HG02642 (cell line): Measurements from ENCODE around the gene ARHGAP15.
A peak's percentile ranks its signal among the peaks of the same experiment; 100 is the strongest.

Source experiments
- ATAC-seq: cut with Tn5 transposase; IDR thresholded peaks from one replicate; pipeline ENCODE4 v1.9.1; 2021; ENCODE audit warnings: mild to moderate bottlenecking; ENCODE audit not compliant: unreplicated experiment, poor library complexity

Gene ARHGAP15

DNA sequence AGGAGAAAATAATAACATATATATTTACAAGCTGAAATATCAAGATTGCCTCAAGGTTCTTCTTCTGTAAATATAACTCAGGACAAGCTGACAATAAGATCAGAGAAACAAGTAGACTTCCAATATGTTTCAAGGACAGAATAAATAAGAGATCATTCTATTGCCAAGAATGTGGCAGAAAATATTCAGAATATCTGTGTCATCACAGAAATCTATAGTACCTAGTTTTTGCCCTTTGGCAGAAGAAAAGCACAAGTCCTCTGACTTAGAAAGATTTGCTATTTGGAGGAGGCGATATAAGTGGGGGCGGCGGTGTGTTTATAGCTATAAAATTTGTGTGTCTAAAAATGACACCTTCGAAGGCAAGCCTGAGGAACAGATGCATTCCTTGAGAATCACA is 34.3 kb downstream of the ARHGAP15 start:
- ATAC-seq = no peak

DNA sequence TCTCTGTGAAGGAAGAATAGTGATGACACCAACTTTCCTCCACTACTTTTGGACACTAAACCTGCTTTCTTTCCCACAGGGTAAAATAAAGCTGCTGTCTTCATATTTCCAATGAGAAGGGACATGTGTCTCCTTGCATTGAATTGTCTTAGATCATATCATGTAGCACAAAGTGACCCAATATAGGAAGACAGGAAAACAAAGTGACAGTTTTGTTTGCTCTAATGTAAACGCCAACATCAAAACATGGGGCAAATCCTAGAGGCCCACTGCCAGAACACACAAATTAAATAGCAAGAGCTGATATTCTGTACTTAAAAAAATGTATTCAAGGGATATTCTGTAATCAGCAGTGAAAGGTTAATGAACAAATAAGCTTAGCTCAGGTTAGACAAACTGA is 36.1 kb downstream of the ARHGAP15 start:
- ATAC-seq = no peak

DNA sequence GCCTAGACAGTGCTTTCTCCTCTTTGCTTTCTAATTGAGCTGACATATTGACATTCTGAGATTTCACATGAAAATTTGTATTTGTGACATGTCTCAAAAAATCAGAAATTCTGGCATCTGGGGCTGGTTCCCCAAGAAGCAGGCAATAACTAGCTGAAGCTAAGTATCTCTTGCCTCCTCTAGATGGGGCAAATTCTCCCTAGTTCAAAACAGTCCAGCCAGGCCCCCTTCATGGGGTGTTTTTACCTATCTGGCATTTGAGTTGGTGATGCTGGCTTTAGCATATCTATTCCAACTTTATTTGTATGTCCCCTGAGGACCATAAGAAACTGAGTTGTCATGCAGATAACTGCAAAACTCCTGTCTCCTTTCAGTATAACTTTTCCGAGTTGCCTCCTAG is 39.9 kb downstream of the ARHGAP15 start:
- ATAC-seq = no peak

DNA sequence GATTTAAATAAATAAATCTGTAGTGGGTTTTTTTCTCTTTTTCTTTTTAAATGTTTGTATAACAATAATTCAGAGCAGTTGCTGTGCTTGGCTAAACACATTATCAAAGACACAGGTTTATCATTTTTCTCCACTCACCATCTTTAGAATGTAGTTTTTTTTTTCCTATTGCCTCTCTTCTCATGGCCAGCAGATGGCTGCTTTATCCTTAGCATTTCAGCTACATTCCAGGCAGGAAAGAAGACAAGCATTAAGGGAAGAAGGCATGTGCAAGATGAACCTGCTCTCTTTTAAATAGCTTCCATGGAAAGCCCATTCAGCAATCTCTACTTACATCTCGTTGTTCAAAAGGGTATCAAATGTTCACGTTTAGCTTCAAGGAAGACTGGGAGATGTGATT is 42.6 kb downstream of the ARHGAP15 start:
- no peak for ATAC-seq

DNA sequence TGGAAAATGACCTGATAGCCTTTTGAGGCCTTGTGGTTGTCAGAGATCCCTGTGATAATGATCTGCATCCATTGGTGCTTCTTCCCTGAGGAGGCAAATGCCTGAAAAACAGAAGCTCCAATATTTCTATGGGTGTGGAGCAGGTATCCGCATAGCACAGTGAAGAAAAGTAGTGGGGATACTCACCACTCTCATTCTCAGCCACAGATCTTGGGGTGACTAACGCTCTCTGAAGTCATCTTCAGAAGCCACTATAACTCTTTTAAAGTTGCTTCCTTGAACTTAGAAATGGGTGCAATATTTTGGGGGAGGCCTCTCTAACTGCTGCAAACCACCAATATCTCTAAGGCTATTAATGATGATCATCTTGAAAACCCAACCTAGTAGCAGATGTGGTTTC is 46.2 kb downstream of the ARHGAP15 start:
- no peak for ATAC-seq

DNA sequence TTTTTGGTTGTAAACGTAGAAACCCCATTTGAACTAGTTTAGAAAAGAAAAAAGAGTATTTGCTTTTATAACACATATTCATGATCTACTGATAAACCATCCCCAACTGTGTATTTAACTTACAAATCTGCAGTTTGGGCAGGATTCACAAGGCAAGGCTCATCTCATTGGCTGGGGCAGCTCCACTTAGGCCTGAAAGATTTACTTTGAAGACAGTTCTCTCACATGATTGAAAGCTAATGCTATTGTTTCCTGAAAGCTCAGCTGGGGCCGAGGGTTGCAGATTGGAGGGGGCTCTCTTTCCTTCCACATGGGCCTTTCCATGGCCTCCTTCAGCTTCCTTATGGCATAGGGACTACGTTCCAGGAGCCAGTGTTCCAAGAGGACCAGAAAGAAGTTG is 47.4 kb downstream of the ARHGAP15 start:
- ATAC-seq = peak; percentile 23

DNA sequence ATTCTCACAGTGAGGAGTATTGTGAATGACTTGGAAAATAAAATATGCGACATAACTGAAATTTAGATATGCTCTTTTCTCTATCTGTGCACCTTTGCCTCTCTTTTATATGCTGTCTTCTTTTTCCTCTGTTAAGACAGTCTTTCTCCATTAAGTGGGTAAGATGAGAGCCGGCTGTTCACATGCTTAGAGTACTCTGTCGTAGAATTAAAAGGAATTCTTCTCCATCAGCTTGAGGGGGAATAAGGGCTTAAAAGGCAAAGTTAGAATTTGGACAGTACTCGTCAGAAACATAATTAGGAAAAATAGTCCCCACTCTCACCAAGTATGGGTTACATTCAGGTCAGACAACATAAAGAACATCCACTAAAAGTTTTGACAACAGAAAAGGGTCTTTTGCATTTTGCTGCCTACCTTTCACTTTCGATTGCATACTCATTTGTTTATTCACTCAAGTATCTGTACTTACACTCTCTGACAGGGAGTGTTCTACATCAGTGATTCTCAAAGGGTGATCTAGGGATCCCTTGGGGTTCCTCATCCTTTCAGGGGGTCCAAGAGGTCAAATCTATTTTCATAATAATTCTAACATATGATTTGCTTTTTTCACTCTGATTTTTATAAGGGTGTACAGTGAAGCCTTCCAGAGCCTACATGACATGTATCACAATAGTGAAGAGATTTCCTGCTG is 48.0 kb downstream of the ARHGAP15 start:
- ATAC-seq = peak; percentile 98

DNA sequence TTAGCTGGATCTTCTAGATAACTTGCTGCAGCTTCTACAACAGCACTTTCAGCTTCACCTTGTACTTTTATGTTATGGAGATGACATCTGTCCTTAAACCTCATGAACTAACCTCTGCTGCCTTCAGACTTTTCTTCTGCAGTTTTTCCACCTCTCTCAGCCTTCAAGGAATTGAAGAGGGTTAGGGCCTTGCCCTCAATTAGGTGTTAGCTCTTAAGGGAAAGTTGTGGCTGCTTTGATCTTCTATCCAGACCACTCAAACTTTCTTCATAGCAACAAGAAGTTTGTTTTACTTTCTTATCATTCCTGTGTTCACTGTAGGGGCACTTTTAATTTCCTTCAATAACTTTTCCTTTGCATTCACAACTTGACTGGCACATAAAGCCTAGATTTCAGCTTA is 52.3 kb downstream of the ARHGAP15 start:
- ATAC-seq = no peak

DNA sequence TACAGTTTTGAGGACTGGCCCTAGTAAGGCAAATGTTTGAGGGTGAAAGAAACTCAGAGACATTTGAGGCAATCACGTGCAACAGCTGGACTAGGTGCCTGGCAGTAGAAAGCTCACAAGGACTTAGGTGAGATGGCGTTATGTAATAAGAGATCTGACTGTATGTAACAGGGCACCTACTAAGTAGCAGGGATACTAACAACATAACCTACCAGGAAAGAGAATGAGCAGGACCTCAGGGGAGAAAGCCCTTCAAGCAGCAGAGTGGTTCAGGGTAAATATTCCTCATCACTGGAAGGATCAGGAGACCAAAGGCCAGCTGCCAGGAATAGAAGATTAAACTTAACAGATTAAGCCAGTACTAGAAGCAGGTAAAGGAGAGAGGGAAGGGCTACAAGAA is 53.4 kb downstream of the ARHGAP15 start:
- no peak for ATAC-seq

DNA sequence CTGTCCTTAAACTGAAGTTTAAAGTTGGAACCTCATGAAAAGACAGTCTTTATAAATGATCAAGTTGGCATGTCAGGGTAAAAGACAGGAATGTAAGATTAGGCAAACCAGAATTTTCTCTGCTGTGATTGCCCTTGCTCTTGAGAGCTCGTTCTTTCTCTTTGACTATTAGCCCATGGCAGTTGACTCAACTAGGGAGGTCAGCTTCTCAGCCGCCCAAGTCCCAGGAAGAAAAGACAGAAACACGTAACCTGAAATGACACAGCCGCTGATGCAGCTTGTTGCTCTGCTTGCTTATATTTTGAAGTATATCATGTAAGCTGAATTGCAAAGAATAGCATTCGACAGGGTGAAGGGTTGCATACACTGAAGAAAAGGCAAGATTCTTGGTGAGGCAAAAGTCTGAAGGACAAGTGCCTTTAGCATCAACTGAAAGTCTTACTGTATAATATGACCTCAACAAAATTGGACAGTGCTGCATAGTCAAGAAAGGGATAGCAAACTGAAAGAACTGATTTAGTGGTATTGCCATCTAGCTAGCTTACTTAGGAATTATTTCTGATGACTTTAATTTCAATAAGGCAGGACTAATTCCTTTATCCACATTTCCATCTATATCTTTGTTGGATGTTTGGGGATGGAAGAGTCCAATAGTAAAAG is 54.7 kb downstream of the ARHGAP15 start:
- ATAC-seq = no peak

DNA sequence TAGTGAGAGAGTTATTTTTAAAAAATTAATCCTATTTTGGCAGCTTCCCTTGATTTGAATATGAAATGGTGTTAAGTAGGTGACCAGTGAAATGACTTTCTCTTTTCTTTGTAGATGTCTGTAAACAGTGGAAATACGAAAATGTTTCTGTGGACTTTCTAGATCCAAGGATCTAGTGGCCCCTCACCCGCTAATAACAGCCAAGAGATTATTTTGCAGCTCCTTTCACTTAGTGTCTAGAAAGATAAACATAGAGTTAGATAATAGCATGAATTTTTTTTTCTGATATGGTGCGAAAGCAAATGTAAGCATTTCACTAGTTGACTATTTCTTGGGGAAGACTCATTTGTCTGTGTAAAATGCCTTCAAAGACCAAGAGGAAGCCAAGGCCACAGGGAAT is 57.7 kb downstream of the ARHGAP15 start:
- ATAC-seq = no peak

DNA sequence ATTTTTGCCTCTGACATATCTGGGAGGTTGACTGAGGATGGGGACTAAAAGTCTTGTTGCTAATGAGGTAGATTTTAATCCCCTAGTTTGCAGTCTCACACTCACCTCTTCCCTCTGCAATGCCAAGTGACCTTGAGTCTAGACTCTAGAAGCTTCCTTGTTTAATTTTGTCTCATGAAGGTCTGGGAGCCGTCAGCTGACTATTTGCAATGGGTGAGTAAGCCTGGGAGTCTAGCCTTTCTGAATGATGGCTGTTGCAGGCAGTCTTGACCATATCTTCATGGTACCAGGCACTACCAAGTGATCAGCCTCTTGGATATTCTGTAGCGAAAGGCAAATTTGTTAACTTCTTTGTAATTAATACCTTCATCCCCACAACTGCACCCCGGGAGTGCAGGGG is 61.2 kb downstream of the ARHGAP15 start:
- no peak for ATAC-seq

DNA sequence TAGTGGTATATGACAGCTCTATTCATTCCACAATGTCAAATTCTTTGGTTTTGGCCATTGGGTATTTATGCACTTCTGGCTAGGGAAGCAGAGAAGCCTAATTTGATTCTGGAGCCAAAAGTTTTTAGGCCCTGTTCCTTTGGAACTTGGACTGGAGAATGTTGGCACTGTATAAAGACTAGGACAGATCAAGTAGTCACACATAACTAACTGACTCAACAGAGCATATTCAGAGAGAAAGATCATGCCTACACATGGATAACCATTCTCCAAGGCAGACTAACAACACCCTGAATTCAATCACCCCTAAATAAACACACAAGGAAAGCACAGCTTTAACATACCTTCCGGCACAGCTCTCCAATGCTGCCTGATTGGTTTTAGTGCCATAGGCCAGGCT is 62.9 kb downstream of the ARHGAP15 start:
- no peak for ATAC-seq

DNA sequence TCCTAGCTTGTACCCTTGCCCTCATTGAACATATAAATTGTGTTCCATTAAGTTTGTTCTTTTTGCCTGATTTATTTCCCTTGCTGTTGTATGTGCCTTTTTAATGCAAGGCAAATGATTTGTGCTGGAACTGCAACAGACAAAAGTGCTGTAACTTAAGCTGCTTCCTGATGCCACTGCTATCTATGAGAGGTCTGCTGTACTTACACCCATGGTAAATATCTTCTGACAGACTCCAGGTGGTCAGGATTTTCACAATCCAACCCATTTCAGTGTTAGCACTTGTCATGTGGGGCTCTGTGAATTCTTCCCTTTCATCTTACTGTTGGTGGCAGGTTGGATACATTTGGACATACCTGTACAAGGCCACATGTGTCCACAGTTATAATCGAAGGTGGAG is 63.5 kb downstream of the ARHGAP15 start:
- no peak for ATAC-seq

DNA sequence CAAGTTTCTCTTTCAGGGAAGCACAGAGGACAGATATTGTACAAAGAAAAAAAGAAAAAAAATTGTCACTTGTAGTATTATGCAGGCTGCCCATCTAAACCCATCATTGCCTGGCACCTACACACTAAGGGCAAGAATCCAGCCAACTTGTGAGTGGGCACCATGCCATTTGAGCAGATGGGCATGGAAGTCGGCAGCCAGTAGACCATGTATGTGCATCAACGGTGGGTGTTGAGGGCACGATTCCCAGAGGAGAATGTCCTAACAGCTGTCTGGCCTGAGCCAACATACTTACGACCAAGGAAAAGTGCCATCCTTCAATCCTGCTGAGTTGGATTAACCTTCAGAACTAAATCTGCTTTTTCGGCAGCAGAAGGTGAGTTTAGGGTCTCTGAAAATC is 63.9 kb downstream of the ARHGAP15 start:
- no peak for ATAC-seq

DNA sequence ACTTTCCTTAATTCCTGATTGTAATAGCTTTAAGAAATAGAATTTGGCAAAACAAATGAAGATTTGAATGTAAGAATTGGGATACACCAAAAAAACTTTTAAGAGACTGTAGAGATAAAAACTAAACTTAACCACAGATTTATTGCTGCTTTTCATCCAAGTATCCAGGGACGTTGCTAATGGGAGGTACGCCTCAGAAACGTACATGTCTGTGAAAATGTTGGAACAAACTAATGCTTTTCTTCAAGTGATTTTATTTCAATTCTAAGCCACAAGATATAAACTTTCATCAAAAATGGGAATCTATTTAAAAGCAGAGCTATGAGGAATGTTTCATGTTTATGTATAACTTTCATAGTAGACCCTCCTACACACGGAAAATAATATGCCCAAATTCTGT is 66.3 kb downstream of the ARHGAP15 start:
- ATAC-seq = no peak

DNA sequence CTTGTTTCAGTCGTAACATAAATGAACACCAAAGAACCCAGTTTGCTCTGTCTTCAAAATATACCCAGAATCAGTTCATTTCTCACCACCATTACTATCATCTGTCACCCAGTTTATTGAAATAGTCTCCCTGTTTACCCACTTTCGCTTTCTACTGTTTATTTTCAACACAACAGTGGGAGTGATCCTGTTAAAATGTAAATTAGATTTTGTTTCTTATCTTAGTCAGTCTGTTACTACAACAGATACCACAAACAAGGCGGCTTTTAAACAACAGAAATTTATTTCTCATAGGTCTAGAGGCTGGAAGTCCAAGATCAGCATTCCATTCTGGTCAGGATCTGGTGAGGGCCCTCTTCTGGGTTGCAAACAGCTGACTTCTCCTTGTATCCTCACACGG is 74.8 kb downstream of the ARHGAP15 start:
- ATAC-seq = no peak

DNA sequence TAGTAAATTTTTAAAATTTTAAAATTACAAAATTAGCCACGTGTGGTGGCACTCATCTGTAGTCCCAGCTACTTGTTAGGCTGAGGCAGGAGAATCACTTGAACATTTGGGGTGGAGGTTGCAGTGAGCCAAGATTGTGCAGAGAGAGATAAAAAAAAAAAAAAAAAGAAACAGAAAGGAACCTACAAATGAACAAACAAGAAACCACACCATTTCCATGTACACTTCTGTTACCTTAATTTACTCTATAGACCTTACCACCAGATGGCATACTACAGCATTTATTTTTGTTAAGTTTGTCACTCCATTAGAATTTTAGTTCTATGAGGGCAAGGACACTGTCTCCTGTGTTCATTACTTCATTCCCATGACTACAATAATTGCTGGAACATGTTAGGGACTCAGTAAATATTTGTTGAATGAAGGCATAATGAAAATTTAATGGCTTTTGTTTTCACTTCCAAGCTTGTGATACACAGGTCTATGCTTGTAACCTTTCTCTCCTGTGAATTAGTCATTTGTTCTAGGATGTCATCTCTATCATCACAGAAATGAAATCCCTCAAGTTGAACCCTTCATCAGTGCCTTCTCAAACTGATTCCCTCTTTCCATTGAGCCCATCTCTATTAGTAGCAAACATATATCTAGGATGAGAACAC is 76.0 kb downstream of the ARHGAP15 start:
- no peak for ATAC-seq

DNA sequence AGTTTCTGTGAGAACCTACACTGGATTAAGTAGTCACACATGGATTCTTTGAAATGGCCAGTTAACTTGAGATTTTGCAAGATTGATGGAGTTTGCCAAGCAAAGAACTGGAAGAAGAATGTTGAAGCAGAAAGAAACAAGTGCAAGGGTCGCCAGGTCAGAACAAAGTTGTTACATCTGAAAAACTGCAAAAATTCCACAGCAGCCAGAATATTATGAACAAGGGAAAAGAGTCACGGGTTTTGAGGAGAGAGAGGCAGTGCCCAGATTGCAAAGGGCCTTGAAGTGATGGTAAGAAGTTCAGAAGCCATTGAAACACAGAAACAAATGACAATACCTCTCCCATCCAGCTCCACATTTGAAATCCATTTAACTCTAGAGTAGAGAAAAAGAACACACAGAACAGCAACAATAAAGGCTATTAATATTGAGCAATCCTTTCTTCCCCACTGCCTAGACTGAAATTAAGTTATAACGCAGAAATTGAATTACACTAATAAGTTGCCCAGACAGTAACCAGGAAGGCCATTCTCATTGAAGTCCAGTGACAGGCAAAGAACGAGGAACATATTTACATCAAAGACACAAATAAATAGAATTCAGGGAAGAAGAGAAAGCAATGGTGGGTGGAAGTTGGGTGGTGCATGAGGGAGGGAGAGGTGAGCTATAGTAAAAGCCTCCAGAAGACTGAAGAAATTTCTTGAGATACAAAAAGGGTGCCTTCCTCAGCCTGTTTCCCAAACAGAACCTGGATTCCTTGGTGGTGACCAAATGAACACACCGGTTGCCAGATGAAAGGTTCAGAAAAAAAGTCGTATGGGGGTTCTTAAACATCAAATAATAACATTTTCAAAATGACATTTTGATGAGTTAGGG is 80.6 kb downstream of the ARHGAP15 start:
- ATAC-seq = no peak

DNA sequence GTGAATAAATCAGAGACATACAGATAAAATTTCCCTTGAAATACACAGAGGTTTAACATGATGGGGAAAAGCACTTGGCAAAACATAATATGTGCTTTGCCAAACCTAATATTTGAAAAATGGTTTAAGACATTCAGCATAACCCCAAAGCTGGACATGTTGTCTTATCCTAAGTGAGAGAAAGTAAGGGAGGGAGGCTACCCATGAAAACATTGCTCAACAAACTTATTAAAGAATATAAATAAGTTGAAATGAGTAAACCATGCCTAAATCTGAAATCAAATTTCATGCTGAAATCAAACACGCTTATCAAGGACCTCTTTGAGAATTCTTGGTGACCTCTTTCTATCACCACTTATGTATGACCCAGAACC is 81.2 kb downstream of the ARHGAP15 start:
- ATAC-seq = no peak
